Cerebellar nuclear complex (tissue), 1 donor: ENCODE results near the gene PICALM.
"Not testable (repeated sequence)": the region's sequence is repeated elsewhere in the genome, so short reads cannot be mapped to it uniquely, and the experiment has no call there.

Experiments used
- DNase-seq, 2 experiments: peaks; one replicate each; lab custom pipeline; 2025; lab: John Stamatoyannopoulos, UW

PICALM gene

DNA sequence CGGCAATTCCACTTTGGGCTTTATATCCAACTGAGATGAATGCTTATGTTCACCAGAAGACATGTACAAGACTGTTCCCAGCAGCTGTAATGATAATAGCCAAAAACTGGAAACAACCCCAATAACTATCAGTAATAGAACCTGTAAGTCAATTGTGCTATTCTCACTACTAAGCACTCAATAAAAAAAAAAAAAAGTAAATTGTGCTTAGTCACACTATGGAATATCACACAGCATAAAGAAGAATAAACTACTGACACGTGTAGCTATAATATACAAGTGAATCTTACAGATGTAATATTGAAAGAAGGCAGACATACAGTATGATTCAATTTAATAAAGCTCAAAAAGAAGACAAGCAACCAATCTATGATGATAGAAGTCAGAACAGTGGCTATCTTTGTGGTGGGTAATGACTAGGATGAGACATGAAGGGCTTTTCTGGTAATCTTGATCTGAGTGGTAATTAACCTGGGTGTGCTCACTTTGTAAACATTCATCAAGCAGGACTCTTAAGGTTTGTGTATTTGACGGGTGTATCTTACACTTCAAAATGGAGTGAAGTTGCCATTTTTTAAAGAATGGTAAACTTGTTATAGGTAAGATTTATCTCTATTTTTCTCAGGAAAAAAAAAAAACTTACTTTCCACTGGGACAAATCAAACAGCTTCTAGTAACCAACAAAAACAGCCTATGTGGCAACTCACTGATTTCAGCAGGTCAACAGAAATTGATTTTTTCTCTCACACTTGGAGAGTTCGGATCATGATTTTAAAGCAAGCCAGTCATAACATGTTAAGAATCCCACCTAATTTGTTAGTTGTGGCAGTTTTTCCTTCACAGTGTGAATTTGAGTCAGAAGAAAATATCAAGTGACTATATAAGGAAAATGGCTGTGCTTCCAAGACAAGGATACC, 129.5 kb downstream of the PICALM start:
- no peak for DNase-seq

GRCh38 chr11:85937835-85938234, 131.0 kb downstream of the PICALM start:
- no peak for DNase-seq

GRCh38 chr11:85935751-85936150, 133.1 kb downstream of the PICALM start:
- DNase-seq: no peak

DNA sequence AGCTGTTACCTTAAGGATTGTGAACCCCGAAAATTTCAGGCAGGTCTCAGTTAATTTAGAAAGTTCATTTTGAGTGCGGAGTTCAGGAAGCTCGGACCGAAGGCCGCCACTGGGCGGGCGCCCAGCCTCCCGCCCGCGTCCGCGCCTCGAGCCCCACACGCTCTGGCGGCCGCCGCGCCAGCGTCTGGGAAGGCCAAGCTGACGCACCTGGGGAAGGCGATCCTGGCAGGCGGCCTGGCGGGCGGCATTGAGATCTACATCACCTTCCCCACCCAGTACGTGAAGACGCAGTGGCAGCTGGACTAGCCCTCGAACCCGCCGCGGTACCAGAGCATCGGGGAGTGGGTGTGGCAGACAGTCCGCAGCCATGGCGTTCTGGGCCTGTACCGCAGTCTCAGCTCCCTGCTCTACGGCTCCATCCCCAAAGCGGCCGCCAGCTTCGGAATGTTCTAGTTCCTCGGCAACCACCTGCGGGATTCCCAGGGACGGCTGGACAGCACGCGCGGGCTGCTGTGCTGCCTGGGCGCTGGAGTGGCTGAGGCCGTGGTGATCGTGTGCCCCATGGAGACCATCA, 134.2 kb downstream of the PICALM start:
- no peak for DNase-seq

- DNase-seq: no peak
Measured at GRCh38 chr11:85930879-85931366, 138.0 kb downstream of the PICALM start.

GRCh38 chr11:85926653-85927214, 142.2 kb downstream of the PICALM start:
- not testable (repeated sequence) for DNase-seq

DNA sequence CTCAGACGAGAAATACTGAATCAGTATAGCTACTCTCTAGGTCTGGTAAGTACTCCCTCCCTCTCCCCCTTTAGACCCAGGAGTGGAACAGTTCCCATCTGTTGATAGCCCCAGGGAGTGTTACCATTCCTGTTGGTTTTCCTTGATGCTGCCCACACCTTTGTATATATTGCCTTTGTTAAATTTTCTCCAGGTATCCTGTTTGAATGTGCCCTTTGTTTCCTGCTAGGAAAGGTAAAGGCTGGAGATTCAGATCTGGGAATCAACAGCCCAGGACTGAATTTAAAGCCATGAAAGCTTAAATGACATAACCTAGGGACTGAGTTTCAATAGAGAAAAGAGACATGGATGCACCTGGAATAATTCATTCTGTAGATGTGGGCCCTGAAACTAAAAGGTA, 145.4 kb downstream of the PICALM start:
- DNase-seq: no peak

- no peak for DNase-seq
Measured at GRCh38 chr11:85922367-85922766, 146.5 kb downstream of the PICALM start.

DNA sequence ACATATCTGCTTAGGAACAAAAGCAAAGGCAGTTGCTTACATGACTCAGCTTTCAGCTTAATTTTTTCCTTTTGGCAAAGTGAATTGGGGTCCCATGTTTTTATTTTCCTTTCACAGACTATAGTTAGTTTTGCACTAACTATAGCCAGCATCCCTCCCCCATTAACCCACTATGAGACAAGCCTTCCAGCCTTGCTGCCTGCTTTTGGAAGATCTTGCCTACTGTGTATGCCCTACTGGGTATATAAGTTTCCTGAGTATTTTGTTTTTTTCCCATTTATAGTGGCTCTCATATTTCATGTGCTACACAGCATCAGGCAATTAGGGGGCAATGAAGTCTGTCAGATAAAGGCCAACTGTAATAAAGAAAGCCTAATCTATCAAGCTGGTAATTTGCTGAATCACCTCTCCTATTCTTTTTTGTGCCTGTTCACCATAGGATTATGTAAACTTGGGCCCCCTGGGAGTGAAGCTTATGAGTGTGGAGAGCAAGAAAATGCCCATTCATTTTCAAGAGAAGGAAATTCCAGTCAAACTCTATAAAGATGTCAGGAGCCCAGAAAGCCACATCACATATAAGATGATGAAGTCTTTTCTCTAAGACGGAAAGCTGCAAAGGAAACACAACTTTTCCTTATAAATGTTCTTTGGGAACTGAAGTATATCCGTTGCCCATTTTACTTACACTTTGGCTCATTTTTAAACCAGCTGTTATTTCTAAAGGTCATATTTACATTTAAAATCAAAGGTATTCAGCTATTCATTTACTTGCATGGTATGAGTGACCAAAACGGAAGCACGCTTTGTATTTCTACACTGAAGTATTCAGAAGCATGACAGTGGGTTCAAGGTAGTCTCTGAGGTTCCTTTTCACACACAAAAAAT, 149.7 kb downstream of the PICALM start:
- no peak for DNase-seq

DNA sequence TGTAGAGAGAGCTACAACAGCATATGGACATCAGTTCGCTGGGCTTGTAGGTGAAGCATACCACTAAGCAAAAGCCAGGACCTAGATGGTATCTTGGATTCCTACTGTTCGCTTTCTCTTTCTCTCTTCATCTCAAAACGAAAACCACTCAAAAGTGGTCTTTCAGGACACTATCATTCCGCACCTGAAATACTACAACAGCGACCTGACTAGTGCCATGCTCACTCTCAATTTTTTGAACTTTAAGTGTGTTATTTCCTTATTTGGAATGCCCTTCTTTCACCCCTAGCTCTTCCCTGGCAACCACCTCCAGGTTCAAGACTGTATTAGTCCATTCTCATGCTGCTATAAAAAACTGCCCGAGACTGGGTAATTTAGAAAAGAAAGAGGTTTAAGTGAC, 154.5 kb downstream of the PICALM start:
- DNase-seq: no peak

DNA sequence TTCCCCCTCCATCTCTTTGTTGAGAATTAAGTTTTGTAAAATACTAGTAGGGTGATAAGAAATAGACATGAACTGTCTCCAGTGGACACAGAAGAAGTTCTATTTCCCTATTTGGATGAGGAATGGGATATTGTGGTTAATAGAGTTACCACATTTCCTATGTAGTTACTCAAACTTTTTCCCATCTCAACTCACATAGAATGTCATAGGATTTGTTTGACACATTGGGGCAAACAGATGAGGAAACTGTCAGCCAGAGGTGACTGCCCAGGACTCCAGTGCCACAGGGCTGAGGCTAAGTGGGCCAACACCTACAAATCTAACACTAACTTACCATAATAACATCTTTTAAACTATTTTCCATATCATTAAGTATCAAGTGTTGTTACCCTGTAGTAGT, 155.4 kb downstream of the PICALM start:
- no peak for DNase-seq

GRCh38 chr11:85912414-85912813, 156.5 kb downstream of the PICALM start:
- DNase-seq: no peak
